WERI-Rb-1 (cell line): Measurements from ENCODE around the gene RAD51B.
A peak's percentile ranks its signal among the peaks of the same experiment; 100 is the strongest.

Source experiments
- DNase-seq: peaks from one replicate; pipeline ENCODE4 v3.0.0-alpha.2; 2020
- H3K27ac ChIP-seq: fragments of 250-450 bp; sonication (Bioruptor Pico); 2 replicates; pipeline ENCODE4 v1.5.1; 2020; ENCODE audit warnings: mild to moderate bottlenecking, moderate library complexity
- H3K27me3 ChIP-seq: fragments of 250-450 bp; sonication (Bioruptor Pico); 2 replicates; pipeline ENCODE4 v1.5.1; 2021; ENCODE audit warnings: mild to moderate bottlenecking, low read depth, moderate library complexity; ENCODE audit not compliant: insufficient read depth, severe bottlenecking
- H3K36me3 ChIP-seq: fragments of 250-450 bp; sonication (Bioruptor Pico); 2 replicates; pipeline ENCODE4 v1.5.1; 2020; ENCODE audit warnings: mild to moderate bottlenecking, moderate library complexity
- H3K4me3 ChIP-seq: 2 replicates; pipeline ENCODE4 v1.5.1; 2011; ENCODE audit warnings: low read depth, mild to moderate bottlenecking, control low read depth, low read length
- H3K9me3 ChIP-seq: fragments of 250-450 bp; sonication (Bioruptor Pico); 2 replicates; pipeline ENCODE4 v1.5.1; 2021; ENCODE audit warnings: mild to moderate bottlenecking, moderate library complexity; ENCODE audit not compliant: severe bottlenecking
- TF ChIP-seq, protein P1 (sequence below): IDR thresholded peaks from 2 replicates; pipeline ENCODE4 v1.5.1; 2011; ENCODE audit warnings: low read depth, mild to moderate bottlenecking, control low read depth, inconsistent platforms, low read length

RAD51B gene

DNA sequence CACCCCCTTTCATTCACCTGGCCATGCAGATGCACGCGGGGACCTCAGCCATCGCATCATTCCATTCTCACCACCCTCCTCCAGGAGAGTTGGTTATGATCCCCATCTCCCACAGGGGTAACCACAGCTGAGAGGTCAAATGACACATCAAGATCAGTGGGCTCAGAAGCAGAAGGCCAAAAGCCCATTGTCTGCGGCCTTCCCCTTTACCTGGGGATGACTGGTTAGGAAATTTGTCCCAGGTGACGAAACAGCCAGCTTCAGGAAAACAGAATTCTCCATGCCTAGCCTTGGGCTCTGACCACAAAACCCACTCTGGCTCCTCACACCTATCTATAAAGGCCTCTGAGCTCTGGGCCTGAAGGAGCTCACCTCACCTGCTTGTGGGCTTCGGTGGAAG is 937.2 kb downstream of the RAD51B start:
- no peak overlapping the region for H3K27ac ChIP-seq
- no peak overlapping the region for H3K4me3 ChIP-seq
- no peak for DNase-seq
- H3K27me3 ChIP-seq = no peaks in the 10 kb centered on the region
- no peaks in the 10 kb centered on the region for H3K36me3 ChIP-seq
- H3K9me3 ChIP-seq = no peaks in the 10 kb centered on the region
- TF ChIP-seq, protein P1, sequence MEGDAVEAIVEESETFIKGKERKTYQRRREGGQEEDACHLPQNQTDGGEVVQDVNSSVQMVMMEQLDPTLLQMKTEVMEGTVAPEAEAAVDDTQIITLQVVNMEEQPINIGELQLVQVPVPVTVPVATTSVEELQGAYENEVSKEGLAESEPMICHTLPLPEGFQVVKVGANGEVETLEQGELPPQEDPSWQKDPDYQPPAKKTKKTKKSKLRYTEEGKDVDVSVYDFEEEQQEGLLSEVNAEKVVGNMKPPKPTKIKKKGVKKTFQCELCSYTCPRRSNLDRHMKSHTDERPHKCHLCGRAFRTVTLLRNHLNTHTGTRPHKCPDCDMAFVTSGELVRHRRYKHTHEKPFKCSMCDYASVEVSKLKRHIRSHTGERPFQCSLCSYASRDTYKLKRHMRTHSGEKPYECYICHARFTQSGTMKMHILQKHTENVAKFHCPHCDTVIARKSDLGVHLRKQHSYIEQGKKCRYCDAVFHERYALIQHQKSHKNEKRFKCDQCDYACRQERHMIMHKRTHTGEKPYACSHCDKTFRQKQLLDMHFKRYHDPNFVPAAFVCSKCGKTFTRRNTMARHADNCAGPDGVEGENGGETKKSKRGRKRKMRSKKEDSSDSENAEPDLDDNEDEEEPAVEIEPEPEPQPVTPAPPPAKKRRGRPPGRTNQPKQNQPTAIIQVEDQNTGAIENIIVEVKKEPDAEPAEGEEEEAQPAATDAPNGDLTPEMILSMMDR = no peak

DNA sequence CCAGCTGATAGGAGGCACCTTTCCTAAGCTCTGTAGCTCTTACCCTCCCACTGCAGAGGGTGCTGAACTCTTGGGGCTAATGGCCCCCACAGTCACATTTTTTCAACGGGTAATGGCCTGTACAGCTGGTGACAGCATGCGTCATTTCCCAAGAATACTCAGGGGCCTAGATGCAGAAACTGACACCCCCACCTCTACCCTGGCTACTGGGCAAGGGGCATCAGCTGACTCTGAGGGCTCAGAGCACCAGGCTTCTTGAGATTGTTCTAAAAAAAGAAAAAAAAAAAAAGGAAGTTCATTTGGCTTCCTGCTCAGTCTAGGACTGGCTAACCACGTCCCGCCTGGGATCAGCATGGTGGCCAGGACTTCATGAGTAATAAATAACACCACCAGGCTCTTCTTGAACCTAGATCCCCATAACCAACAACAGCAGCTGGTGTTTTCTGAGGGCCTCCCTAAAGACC is 938.1 kb downstream of the RAD51B start:
- Histone ChIP-seq H3K9me3 (no peaks in the 10 kb centered on the region), H3K4me3 (no peak overlapping the region), H3K27me3 (no peaks in the 10 kb centered on the region), H3K36me3 (no peaks in the 10 kb centered on the region), H3K27ac (no peak overlapping the region)
- DNase-seq = no peak
- TF ChIP-seq, protein P1 = no peak

DNA sequence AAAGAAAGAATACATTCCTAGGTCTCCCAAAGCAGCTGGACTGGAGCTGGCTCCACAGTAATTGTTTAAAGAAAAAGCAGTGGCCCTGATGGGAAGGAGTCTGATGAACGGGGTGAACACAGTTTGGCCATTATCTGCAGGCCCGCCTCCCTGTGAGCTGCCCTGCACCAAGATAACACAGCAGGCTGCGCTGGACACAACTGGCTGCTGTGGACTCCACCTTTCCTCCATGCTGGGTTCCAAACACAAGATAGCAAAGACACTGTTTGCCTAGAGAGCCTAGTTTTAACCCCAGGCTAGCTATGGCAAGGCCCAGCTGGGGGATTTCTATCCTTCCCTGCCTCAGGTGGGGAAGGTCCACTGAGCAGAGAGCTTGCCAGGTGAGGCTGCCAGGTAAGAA is 938.7 kb downstream of the RAD51B start:
- TF ChIP-seq, protein P1 = no peak
- Histone ChIP-seq H3K27ac (peak overlapping the region; percentile 67), H3K36me3 (no peaks in the 10 kb centered on the region), H3K4me3 (no peak overlapping the region), H3K27me3 (no peaks in the 10 kb centered on the region), H3K9me3 (no peaks in the 10 kb centered on the region)
- DNase-seq = no peak

DNA sequence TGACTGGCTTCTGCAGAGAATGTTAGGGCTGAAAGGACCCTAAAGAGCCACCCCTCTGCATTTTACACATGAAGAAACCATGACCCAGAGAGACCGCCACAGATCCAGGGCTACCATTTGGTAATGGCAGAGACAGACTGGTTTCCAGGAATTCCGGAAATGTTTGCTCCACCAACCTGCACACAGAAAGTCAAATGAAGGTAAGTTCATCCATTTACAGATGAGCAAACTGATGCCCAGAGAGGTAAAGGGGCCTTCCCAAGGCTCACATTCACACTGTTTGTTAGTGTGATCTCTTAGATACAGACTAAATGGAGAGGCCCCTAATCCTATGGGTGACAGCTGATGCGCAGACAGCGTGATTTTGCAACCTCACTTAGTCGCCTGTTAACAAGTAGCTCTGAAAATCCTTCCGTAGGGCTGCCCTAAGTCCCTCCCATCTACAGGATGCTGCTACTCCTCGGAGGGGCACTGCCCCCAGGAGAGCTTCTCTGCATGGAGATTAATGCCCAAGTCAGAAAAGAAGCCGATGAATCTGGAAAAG is 939.5 kb downstream of the RAD51B start:
- Histone ChIP-seq H3K36me3 (no peaks in the 10 kb centered on the region), H3K9me3 (no peaks in the 10 kb centered on the region), H3K4me3 (no peak overlapping the region), H3K27ac (peak overlapping the region; percentile 67), H3K27me3 (no peaks in the 10 kb centered on the region)
- TF ChIP-seq, protein P1 = no peak
- DNase-seq = peak; percentile 72

DNA sequence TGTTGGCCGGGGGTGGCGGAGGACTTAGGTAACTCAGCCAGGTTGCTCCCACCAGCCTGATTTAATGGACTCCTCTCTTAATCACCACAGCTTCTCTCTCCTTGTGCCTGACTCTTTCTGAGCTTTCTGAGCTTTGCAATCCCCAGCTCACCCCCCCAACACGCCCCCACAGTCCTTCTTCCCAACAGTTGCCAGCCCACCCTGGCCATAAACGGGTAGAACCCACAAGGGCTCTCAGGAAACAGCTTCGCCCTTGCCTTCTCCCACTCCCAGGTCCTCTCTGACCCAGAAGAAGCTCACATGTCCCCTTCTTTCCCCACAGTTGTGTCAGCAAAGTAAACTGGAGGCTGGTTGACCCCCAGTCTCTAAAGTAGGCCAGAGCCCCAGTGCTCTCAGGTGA is 940.4 kb downstream of the RAD51B start:
- Histone ChIP-seq H3K9me3 (no peaks in the 10 kb centered on the region), H3K27me3 (no peaks in the 10 kb centered on the region), H3K36me3 (no peaks in the 10 kb centered on the region), H3K4me3 (no peak overlapping the region), H3K27ac (no peak overlapping the region)
- DNase-seq = no peak
- TF ChIP-seq, protein P1 = no peak

DNA sequence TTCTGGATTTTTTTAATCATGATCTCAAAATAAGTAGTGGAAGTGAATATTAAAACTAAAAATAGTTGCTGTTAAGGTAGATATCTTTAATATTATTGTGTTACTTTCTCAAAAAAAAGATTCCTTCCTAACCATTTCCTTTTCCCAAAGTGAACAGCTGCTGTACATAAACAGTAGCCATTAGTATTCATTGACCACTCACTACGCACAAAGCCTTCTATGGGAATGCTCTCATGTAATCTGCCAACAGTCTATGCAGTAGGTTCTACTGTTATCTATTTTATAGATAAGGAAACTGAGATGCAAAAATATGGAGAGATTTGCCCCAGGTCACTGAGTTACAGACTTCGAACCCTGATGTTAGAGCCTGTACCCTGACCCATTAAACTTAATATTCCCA is 941.2 kb downstream of the RAD51B start:
- TF ChIP-seq, protein P1 = no peak
- H3K4me3 ChIP-seq = no peak overlapping the region
- no peak overlapping the region for H3K27ac ChIP-seq
- H3K36me3 ChIP-seq = no peaks in the 10 kb centered on the region
- no peak for DNase-seq
- H3K27me3 ChIP-seq = no peaks in the 10 kb centered on the region
- no peaks in the 10 kb centered on the region for H3K9me3 ChIP-seq
